Endothelial cell of umbilical vein (primary cell): ENCODE data around the gene UBA52.
A peak's percentile ranks its signal among the peaks of the same experiment; 100 is the strongest.

Source experiments
- CTCF ChIP-seq, 2 donors: IDR thresholded peaks; 1 replicate in 1 of 2; 2 replicates in 1 of 2; pipeline ENCODE4 v1.5.1; 2011; ENCODE audit warnings: low read length in 2 of 2, mild to moderate bottlenecking in 2 of 2, moderate library complexity in 2 of 2, control low read depth in 1 of 2, inconsistent platforms in 1 of 2, low read depth in 1 of 2; ENCODE audit not compliant: insufficient read depth in 1 of 2; ENCODE audit errors: extremely low read depth in 1 of 2
- EZH2 ChIP-seq: IDR thresholded peaks from 2 replicates; pipeline ENCODE4 v1.6.1; 2012; ENCODE audit warnings: borderline replicate concordance, low read depth, mild to moderate bottlenecking, moderate library complexity, low read length, inconsistent platforms; ENCODE audit not compliant: severe bottlenecking
- FOS ChIP-seq: IDR thresholded peaks from 2 replicates; pipeline ENCODE4 v1.6.1; 2011; ENCODE audit warnings: mild to moderate bottlenecking, low read length, moderate library complexity, borderline replicate concordance; ENCODE audit not compliant: insufficient read depth
- MAX ChIP-seq: IDR thresholded peaks from 2 replicates; pipeline ENCODE4 v1.6.1; 2011; ENCODE audit not compliant: insufficient read depth, insufficient read length
- POLR2A ChIP-seq: IDR thresholded peaks from 2 replicates; pipeline ENCODE4 v1.6.1; 2012; ENCODE audit warnings: low read depth, mild to moderate bottlenecking, control low read depth, low read length
- POLR2AphosphoS5 ChIP-seq: IDR thresholded peaks from 2 replicates; pipeline ENCODE4 v1.6.1; 2012; ENCODE audit warnings: low read depth, mild to moderate bottlenecking, control low read depth, low read length, moderate library complexity; ENCODE audit not compliant: insufficient read depth

- TF ChIP-seq CTCF (IDR thresholded peaks at IDR 0.05; ENCODE audit: extremely low read depth in 1 of 2, insufficient read depth in 1 of 2, low read depth in 1 of 2, low read length in 2 of 2) = no peak
- peak; percentile 71 for TF ChIP-seq POLR2AphosphoS5
- TF ChIP-seq MAX = no peak
- TF ChIP-seq POLR2A = no peak
- TF ChIP-seq FOS = no peak
- no peak for TF ChIP-seq EZH2
Measured at GRCh38 chr19:18562086-18562485, 9.6 kb upstream of the UBA52 start.
